ENCODE measurements around the gene MYL3.

The MYL3 gene

GRCh38 chr3:46852839-46853355 is 10.3 kb downstream of the MYL3 start:
- Histone ChIP-seq H3K27me3 (ENCODE audit: insufficient read depth, low read length) (no peaks in the 10 kb centered on the region), H2AFZ (ENCODE audit: low read depth, low read length) (no peak overlapping the region), H3K9me3 (ENCODE audit: low read length) (no peaks in the 10 kb centered on the region), H3K36me3 (ENCODE audit: insufficient read depth, low read length) (no peaks in the 10 kb centered on the region), H3K4me3 (ENCODE audit: low read length) (no peak overlapping the region), H3K4me1 (ENCODE audit: insufficient read depth, low read length) (peaks cover 7% of the 10 kb centered on the region)

DNA sequence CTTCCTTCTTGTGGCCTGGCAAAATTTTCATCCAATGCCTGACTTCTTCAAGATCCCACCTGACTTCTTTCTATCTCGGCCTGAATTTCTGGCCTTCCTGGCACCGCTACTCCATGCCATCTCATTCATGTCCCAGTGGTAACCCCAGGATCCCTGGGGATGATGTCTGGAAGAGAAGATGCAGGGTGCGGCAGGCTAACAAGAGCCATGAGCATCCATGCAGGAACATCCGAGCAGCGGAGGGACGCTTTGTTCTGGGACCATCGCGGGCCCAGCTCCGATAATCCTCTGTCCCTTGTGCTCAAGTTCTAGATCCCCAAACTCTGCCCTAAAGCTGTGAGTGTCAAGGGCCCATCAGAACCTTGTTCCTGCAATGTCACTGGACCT is 10.9 kb downstream of the MYL3 start:
- H3K4me3 ChIP-seq (ENCODE audit: low read length): no peak overlapping the region
- no peaks in the 10 kb centered on the region for H3K27me3 ChIP-seq (ENCODE audit: insufficient read depth, low read length)
- no peaks in the 10 kb centered on the region for H3K9me3 ChIP-seq (ENCODE audit: low read length)
- peaks cover 7% of the 10 kb centered on the region for H3K4me1 ChIP-seq (ENCODE audit: insufficient read depth, low read length)
- no peak overlapping the region for H2AFZ ChIP-seq (ENCODE audit: low read depth, low read length)
- H3K36me3 ChIP-seq (ENCODE audit: insufficient read depth, low read length): no peaks in the 10 kb centered on the region

DNA sequence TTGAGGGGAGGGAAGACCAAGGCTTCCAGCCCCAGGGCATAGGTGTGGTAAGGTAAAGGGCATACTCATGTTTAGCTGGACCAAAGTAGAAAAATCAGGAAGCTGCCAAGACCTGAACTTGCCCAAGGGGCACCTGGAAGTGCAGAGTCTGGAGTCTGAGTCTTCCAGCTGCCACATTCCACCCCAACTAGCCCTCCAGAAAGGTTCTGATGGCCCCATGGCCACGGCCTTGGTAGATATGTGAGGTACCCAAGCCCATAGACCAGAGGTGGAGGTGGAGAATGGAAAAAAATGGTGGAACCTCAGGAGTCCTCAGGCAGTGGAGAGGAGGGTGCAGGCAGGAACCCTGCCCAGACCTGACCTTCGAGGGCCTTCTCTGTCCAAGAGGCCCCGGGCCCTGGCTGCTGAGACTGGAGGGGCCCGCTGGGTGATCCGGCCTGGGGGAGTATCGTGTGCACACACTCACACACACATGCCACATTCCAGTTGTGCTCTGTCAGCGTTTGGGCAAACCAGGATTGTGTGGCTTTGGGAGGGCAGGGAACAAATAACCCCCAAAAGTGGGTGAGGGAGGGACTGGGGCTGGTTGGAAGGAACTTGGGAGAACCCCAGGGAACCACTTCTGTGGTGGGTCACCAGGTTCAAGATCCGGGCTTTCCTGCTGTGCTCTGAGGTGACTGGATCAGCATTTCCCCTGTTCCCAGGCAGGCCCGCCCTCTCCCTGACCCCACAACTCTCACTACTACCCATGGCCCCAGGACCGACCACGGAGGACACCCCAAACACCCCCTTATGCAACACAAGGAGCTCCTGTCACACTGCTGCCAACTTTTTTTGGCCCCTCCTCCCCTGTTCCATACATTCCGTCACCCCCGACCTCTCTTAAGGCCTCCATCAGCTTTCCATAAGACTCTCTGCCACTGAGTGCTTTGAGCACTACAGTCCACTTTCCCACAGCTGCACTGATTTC is 11.6 kb downstream of the MYL3 start:
- peaks cover 7% of the 10 kb centered on the region for H3K4me1 ChIP-seq (ENCODE audit: insufficient read depth, low read length)
- no peaks in the 10 kb centered on the region for H3K36me3 ChIP-seq (ENCODE audit: insufficient read depth, low read length)
- H3K4me3 ChIP-seq (ENCODE audit: low read length): no peak overlapping the region
- no peaks in the 10 kb centered on the region for H3K9me3 ChIP-seq (ENCODE audit: low read length)
- H3K27me3 ChIP-seq (ENCODE audit: insufficient read depth, low read length): no peaks in the 10 kb centered on the region
- H2AFZ ChIP-seq (ENCODE audit: low read depth, low read length): no peak overlapping the region

- no peaks in the 10 kb centered on the region for H3K36me3 ChIP-seq (ENCODE audit: insufficient read depth, low read length)
- H2AFZ ChIP-seq (ENCODE audit: low read depth, low read length): no peak overlapping the region
- H3K9me3 ChIP-seq (ENCODE audit: low read length): no peaks in the 10 kb centered on the region
- peaks cover 7% of the 10 kb centered on the region for H3K4me1 ChIP-seq (ENCODE audit: insufficient read depth, low read length)
- H3K4me3 ChIP-seq (ENCODE audit: low read length): no peak overlapping the region
- no peaks in the 10 kb centered on the region for H3K27me3 ChIP-seq (ENCODE audit: insufficient read depth, low read length)
Measured at GRCh38 chr3:46850468-46850779, 12.8 kb downstream of the MYL3 start.

DNA sequence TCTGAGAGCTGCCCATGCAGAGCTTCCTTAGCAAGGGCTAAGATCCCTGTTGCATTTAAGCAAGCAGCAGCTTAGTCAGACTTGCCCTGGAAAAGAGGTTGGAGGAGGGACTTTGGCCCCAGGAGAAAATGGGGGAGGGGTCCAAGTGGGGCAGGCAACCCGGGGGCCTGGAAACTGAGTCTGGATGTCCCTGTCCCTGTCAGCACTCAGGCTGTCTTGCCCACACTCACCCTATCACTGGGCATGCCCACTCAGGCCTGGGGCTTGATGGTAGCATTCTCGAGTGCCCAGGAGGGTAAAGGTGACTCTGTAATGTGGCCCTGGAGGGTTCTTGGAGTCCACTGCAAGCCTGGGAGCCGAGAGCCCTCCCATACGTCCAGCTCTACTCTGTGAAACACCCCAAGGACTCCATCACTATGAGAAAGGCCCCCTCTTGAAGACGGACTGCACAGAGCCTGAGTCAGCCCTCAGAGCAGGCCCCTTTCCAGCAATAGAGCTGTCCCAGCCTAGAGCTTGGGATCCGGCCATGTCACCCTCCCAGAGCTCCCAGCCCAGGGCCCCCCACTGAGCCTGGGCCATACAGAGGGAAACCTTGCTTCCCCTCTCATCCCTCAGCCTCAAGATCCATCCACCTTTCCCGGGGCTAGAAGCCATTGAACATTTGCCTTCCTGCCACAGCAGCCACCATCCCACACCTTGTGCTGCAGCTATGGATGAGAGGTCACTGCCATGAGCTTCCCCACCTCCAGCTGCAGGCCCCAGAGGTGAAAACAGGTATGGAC is 13.4 kb downstream of the MYL3 start:
- no peak overlapping the region for H2AFZ ChIP-seq (ENCODE audit: low read depth, low read length)
- peaks cover 7% of the 10 kb centered on the region for H3K4me1 ChIP-seq (ENCODE audit: insufficient read depth, low read length)
- no peaks in the 10 kb centered on the region for H3K27me3 ChIP-seq (ENCODE audit: insufficient read depth, low read length)
- no peak overlapping the region for H3K4me3 ChIP-seq (ENCODE audit: low read length)
- H3K36me3 ChIP-seq (ENCODE audit: insufficient read depth, low read length): no peaks in the 10 kb centered on the region
- no peaks in the 10 kb centered on the region for H3K9me3 ChIP-seq (ENCODE audit: low read length)

DNA sequence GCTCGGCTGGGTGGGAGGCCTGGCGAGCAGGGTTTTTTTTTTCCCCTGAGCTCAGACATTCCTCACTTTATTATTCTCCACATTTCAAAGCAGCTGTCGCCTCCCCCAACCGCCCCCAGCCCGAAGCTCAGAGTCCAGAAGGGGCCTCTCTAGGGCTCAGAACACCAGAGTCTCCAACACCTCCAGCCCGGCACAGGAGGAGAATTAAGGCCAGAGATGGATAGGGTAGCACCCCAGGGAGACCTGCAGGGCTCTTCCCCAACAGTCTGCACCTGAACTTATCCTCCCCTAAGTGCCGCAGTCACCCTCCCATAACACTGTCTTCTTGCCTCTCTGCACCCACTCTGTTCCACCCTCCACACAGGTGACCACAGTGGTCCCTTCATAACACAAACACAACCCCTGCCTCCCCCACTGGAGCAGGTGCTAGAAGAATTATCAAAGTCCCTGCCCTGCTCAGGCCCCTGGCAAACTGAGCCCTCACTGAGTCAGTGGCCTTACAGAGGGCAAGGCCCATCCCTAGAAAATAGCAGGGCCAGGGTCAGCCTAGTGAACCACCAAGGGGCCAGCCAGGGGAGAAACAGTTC is 14.1 kb downstream of the MYL3 start:
- Histone ChIP-seq H3K4me1 (ENCODE audit: insufficient read depth, low read length) (peaks cover 7% of the 10 kb centered on the region), H2AFZ (ENCODE audit: low read depth, low read length) (no peak overlapping the region), H3K27me3 (ENCODE audit: insufficient read depth, low read length) (no peaks in the 10 kb centered on the region), H3K36me3 (ENCODE audit: insufficient read depth, low read length) (no peaks in the 10 kb centered on the region), H3K9me3 (ENCODE audit: low read length) (no peaks in the 10 kb centered on the region), H3K4me3 (ENCODE audit: low read length) (no peak overlapping the region)

- no peaks in the 10 kb centered on the region for H3K36me3 ChIP-seq (ENCODE audit: insufficient read depth, low read length)
- peaks cover 7% of the 10 kb centered on the region for H3K4me1 ChIP-seq (ENCODE audit: insufficient read depth, low read length)
- H3K4me3 ChIP-seq (ENCODE audit: low read length): no peak overlapping the region
- no peaks in the 10 kb centered on the region for H3K27me3 ChIP-seq (ENCODE audit: insufficient read depth, low read length)
- no peaks in the 10 kb centered on the region for H3K9me3 ChIP-seq (ENCODE audit: low read length)
- H2AFZ ChIP-seq (ENCODE audit: low read depth, low read length): no peak overlapping the region
Measured at GRCh38 chr3:46848271-46849044, 14.8 kb downstream of the MYL3 start.

- no peak overlapping the region for H3K4me3 ChIP-seq (ENCODE audit: low read length)
Measured at GRCh38 chr3:46847744-46848143, 15.5 kb downstream of the MYL3 start.

DNA sequence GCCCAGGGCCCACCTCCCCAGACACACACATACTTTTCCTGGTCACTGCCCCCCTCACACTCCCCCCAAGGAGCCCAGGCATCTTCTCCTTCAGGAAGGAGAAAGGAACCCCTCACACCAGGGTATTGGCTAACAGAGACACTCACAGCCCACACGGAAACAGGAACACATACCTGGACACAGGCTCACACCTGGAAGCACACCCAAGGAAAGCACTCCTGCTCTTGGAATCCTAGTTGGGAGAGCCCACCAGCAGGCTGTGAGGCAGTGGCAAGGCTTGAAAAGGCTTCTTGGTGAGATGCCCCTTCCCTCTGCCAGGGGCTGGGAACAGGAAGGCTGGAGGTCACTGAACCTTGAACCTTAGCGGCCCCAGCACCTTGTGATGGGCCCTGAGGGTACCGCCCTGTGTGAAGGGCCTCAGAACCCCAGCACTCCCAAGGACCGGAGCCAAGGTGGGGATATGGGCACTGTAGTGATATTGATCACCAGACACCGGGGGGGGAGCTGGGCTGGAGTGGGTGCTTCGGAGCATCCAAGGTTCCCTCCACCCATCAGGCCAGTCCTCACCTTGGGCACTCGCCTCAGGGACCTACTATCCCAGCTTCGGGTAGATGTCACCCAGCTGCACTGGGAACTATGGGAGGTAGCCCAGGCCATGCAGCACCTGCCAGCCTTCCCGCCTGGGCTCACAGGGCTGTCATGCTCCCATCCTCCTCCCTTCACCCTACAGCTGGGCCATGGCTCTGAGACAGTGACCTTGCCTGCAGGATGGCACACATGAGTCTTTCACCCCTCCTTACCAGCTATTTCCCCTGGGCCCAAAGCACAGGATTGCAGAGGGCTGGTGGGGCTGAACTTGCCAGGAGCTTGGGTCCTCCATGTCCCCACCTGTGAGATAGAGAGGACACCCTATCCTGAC is 16.4 kb downstream of the MYL3 start:
- Histone ChIP-seq H3K4me1 (ENCODE audit: insufficient read depth, low read length) (peaks cover 7% of the 10 kb centered on the region), H3K36me3 (ENCODE audit: insufficient read depth, low read length) (no peaks in the 10 kb centered on the region), H2AFZ (ENCODE audit: low read depth, low read length) (no peak overlapping the region), H3K27me3 (ENCODE audit: insufficient read depth, low read length) (no peaks in the 10 kb centered on the region), H3K4me3 (ENCODE audit: low read length) (no peak overlapping the region), H3K9me3 (ENCODE audit: low read length) (no peaks in the 10 kb centered on the region)

More at GRCh38 chr3:46847744-46848143, 15.5 kb downstream of the MYL3 start:
- Histone ChIP-seq H3K9me3 (ENCODE audit: low read length) (no peaks in the 10 kb centered on the region), H3K4me1 (ENCODE audit: insufficient read depth, low read length) (peaks cover 7% of the 10 kb centered on the region), H3K27me3 (ENCODE audit: insufficient read depth, low read length) (no peaks in the 10 kb centered on the region), H3K36me3 (ENCODE audit: insufficient read depth, low read length) (no peaks in the 10 kb centered on the region), H2AFZ (ENCODE audit: low read depth, low read length) (no peak overlapping the region)

DNA sequence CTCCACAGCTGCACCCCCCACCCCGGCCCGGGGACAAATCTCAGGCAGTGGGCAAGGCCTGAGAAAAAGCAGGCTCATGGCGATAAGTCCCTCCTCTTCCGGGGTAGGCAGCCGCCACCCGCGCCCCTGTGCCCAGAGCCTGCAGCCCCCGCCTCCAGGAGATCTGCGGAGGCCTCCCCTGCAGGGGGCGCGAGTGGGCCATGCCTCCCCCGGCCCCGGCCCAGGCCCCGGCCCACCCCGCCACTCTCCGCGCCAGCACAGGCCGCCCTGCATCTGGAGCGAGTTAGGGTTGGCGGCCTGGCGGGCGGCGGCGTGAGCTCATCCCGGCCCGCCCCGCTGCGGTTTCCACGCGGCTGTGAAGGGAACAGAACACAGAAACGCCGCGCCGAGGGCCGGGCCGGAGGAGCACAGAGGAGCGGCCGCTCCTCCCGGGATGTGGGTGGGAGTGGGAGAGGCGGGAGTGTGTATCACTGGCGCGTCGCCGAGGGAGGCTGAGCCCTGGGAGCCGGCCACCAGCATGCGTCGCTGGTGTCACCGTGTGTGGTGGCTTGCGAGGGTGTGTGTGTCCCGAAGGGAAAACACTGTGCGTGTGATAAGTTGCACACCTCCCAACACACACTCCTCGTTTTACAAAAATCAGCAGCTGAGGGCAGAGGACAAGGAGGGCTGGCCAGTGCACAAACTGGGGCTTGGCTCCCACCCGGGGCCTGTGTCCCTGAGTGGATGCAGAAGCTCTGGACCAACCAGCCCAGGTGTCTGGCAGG is 17.2 kb downstream of the MYL3 start:
- H2AFZ ChIP-seq (ENCODE audit: low read depth, low read length): no peak overlapping the region
- no peak overlapping the region for H3K4me3 ChIP-seq (ENCODE audit: low read length)
- peaks cover 7% of the 10 kb centered on the region for H3K4me1 ChIP-seq (ENCODE audit: insufficient read depth, low read length)
- no peaks in the 10 kb centered on the region for H3K27me3 ChIP-seq (ENCODE audit: insufficient read depth, low read length)
- no peaks in the 10 kb centered on the region for H3K36me3 ChIP-seq (ENCODE audit: insufficient read depth, low read length)
- H3K9me3 ChIP-seq (ENCODE audit: low read length): no peaks in the 10 kb centered on the region

- no peaks in the 10 kb centered on the region for H3K36me3 ChIP-seq (ENCODE audit: insufficient read depth, low read length)
- H3K4me3 ChIP-seq (ENCODE audit: low read length): no peak overlapping the region
- H2AFZ ChIP-seq (ENCODE audit: low read depth, low read length): no peak overlapping the region
- H3K27me3 ChIP-seq (ENCODE audit: insufficient read depth, low read length): no peaks in the 10 kb centered on the region
- peaks cover 7% of the 10 kb centered on the region for H3K4me1 ChIP-seq (ENCODE audit: insufficient read depth, low read length)
- no peaks in the 10 kb centered on the region for H3K9me3 ChIP-seq (ENCODE audit: low read length)
Measured at GRCh38 chr3:46845397-46845859, 17.8 kb downstream of the MYL3 start.

Data from neuron (in vitro differentiated cells).